Measurements from ENCODE around the gene COQ3. TPM values are rescaled to one million over a fixed set of nuclear protein-coding genes. Genes with fewer than 3 reads are reported as not detected.
A peak's percentile ranks its signal among the peaks of the same experiment; 100 is the strongest.

COQ3 gene
- polyA plus RNA-seq, 1 donor from 2014 or later = 23.0 TPM

GRCh38 chr6:99349171-99350141, 44.5 kb downstream of the COQ3 start, which contains the start of gene FAXC:
Gene FAXC (minus strand): TSS chr6:99349674. CDS start chr6:99349372, 302 bp downstream.
- Histone ChIP-seq H3F3A (ENCODE audit: insufficient read depth, low read length, poor library complexity, severe bottlenecking) (no peaks in the 10 kb centered on the region), H2AFZ (ENCODE audit: low read depth, low read length) (peak within 1 kb of the TSS; percentile 89), H4K20me1 (ENCODE audit: insufficient read depth) (no peaks in the 10 kb centered on the region), H3K9me2 (ENCODE audit: insufficient read depth, low read length) (no peaks in the 10 kb centered on the region), H3K4me2 (ENCODE audit: low read length) (peak within 1 kb of the TSS; percentile 99), H3K9ac (ENCODE audit: low read length) (peak within 1 kb of the TSS; percentile 96), H3K9me3 (ENCODE audit: low read length) (no peaks in the 10 kb centered on the region), H3K27me3 (ENCODE audit: insufficient read depth, low read depth, low read length) (no peaks in the 10 kb centered on the region), H3K36me3 (ENCODE audit: insufficient read depth, low read length) (no peaks in the 10 kb centered on the region), H3K4me3 (ENCODE audit: low read length) (peak within 1 kb of the TSS; percentile 96), H3K79me2 (replicated peaks; ENCODE audit: insufficient read depth, low read length) (peaks cover 36% of the 10 kb centered on the region), H3K27ac (ENCODE audit: low read length) (peak within 1 kb of the TSS; percentile 83)
- TF ChIP-seq CTCF (IDR thresholded peaks at IDR 0.05; ENCODE audit: poor library complexity, severe bottlenecking) (peak; percentile 71), TAF1 (IDR thresholded peaks at IDR 0.05; ENCODE audit: low read depth) (no peak), EP300 (conservative IDR thresholded peaks at IDR 0.05; ENCODE audit: poor library complexity, severe bottlenecking) (peak; percentile 51), RAD21 (conservative IDR thresholded peaks at IDR 0.05) (peak; percentile 60), REST (IDR thresholded peaks at IDR 0.05; ENCODE audit: borderline replicate concordance) (peak; percentile 77), SMC3 (conservative IDR thresholded peaks at IDR 0.05; ENCODE audit: poor library complexity) (peak; percentile 61), POLR2AphosphoS5 (IDR thresholded peaks at IDR 0.05) (peak; percentile 74), MXI1 (conservative IDR thresholded peaks at IDR 0.05; ENCODE audit: poor library complexity, severe bottlenecking) (peak; percentile 55), EZH2 (IDR thresholded peaks at IDR 0.05; ENCODE audit: borderline replicate concordance, insufficient read depth, low read length, poor library complexity, severe bottlenecking) (no peak)

- TF ChIP-seq POLR2AphosphoS5 (IDR thresholded peaks at IDR 0.05) (peak; percentile 34), SMC3 (conservative IDR thresholded peaks at IDR 0.05; ENCODE audit: poor library complexity) (no peak), REST (IDR thresholded peaks at IDR 0.05; ENCODE audit: borderline replicate concordance) (peak; percentile 7), MXI1 (conservative IDR thresholded peaks at IDR 0.05; ENCODE audit: poor library complexity, severe bottlenecking) (no peak), TAF1 (IDR thresholded peaks at IDR 0.05; ENCODE audit: low read depth) (no peak), RAD21 (conservative IDR thresholded peaks at IDR 0.05) (no peak), EP300 (conservative IDR thresholded peaks at IDR 0.05; ENCODE audit: poor library complexity, severe bottlenecking) (no peak), CTCF (IDR thresholded peaks at IDR 0.05; ENCODE audit: poor library complexity, severe bottlenecking) (no peak)
- peak overlapping the region; percentile 96 for H3K4me3 ChIP-seq (ENCODE audit: low read length)
- H3K9me2 ChIP-seq (ENCODE audit: insufficient read depth, low read length) = no peaks in the 10 kb centered on the region
- peak overlapping the region; percentile 96 for H3K9ac ChIP-seq (ENCODE audit: low read length)
- no peaks in the 10 kb centered on the region for H3F3A ChIP-seq (ENCODE audit: insufficient read depth, low read length, poor library complexity, severe bottlenecking)
- H3K36me3 ChIP-seq (ENCODE audit: insufficient read depth, low read length) = no peaks in the 10 kb centered on the region
- no peaks in the 10 kb centered on the region for H4K20me1 ChIP-seq (ENCODE audit: insufficient read depth)
- peak overlapping the region; percentile 89 for H2AFZ ChIP-seq (ENCODE audit: low read depth, low read length)
- no peaks in the 10 kb centered on the region for H3K9me3 ChIP-seq (ENCODE audit: low read length)
- peaks cover 41% of the 10 kb centered on the region for H3K79me2 ChIP-seq (replicated peaks; ENCODE audit: insufficient read depth, low read length)
- peak overlapping the region; percentile 99 for H3K4me2 ChIP-seq (ENCODE audit: low read length)
- peak overlapping the region; percentile 83 for H3K27ac ChIP-seq (ENCODE audit: low read length)
- no peaks in the 10 kb centered on the region for H3K27me3 ChIP-seq (ENCODE audit: insufficient read depth, low read depth, low read length)
These were observed 45.5 kb downstream of the COQ3 start for GRCh38 chr6:99348288-99349170.

Data from neural cell (in vitro differentiated cells).